COR-L47 (cell line): ENCODE data around the gene AGAP3.

Source experiments
- DNase-seq: peaks from one replicate; lab custom pipeline; 2025; lab: John Stamatoyannopoulos, UW

AGAP3 gene

GRCh38 chr7:151137076-151137675 is 50.9 kb downstream of the AGAP3 start:
- DNase-seq = no peak

DNA sequence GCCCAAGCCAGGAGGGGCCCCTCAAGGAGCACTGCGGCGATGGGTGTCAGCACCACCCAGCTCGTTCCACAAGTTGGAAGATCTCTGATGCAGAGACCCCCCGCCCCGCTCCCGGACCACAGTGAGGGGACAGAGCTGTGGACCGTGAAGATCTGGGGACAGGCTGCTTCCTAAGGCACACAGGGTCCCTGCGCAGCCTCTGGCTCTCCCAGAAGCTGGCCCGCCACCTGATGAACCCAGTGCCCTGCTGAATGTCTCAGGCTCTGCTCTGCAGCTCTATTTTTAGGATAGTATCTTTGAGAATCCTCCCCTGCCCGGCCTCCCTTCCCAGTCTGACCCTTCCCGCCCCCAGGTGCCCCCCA is 51.5 kb downstream of the AGAP3 start:
- no peak for DNase-seq

- DNase-seq = no peak
Measured at GRCh38 chr7:151138153-151138851, 52.0 kb downstream of the AGAP3 start.

GRCh38 chr7:151139071-151139790 is 53.0 kb downstream of the AGAP3 start:
- no peak for DNase-seq

GRCh38 chr7:151139791-151140190 is 53.5 kb downstream of the AGAP3 start:
- DNase-seq = no peak

GRCh38 chr7:151140826-151141225 is 54.6 kb downstream of the AGAP3 start:
- no peak for DNase-seq

GRCh38 chr7:151141311-151141854 is 55.1 kb downstream of the AGAP3 start:
- DNase-seq = no peak

GRCh38 chr7:151141855-151142685 is 55.8 kb downstream of the AGAP3 start:
- DNase-seq = no peak

- no peak for DNase-seq
Measured at GRCh38 chr7:151142686-151143040, 56.4 kb downstream of the AGAP3 start.

GRCh38 chr7:151143261-151144015 is 57.2 kb downstream of the AGAP3 start:
- DNase-seq = no peak

GRCh38 chr7:151144387-151144786 is 58.1 kb downstream of the AGAP3 start:
- DNase-seq = no peak

GRCh38 chr7:151146761-151147160 is 60.5 kb downstream of the AGAP3 start:
- DNase-seq = no peak

- DNase-seq = no peak
Measured at GRCh38 chr7:151148319-151149259, 62.3 kb downstream of the AGAP3 start.

GRCh38 chr7:151150388-151150787 is 64.1 kb downstream of the AGAP3 start:
- DNase-seq = no peak

DNA sequence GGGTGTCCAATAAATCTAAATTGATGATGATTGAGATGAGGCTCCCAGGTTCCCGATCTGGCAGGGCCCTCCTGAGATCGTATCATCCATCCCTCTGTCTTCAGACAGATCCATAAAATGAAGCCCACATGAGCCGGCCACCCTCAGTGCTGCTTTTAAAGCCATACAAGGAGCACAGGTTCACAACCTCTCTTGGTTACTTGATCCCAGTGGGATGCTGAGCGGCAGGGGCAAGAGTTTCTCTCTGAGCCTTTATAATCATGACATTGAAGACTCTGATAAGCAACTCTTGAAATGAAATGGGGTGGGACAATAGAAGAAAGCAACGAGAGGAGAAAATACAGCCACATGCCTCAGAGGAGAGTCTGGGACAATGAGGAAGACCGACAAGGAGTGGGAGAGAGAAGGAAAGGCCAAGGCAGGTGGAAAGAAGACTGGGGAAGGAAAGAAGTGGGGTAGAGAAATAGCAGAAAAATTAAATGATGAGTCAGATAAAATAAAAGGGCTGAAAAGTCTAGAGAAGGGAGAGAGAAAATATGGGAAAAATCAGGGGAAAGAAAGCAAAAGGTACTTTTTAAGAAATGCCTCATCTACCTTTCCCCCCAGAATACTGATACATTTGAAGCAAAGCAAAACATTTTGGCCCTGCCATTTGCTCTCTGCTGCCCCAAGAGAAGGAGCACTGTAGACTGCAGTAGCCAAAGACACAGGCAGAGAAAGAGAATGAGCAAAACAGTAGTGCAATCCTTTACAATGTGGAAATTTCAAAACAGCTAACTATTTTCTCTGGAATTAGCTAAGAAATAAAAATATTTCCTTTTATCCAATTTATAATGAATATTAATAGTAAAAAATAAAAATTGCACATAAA is 66.6 kb downstream of the AGAP3 start:
- no peak for DNase-seq

GRCh38 chr7:151157645-151158329 is 71.5 kb downstream of the AGAP3 start:
- no peak for DNase-seq

DNA sequence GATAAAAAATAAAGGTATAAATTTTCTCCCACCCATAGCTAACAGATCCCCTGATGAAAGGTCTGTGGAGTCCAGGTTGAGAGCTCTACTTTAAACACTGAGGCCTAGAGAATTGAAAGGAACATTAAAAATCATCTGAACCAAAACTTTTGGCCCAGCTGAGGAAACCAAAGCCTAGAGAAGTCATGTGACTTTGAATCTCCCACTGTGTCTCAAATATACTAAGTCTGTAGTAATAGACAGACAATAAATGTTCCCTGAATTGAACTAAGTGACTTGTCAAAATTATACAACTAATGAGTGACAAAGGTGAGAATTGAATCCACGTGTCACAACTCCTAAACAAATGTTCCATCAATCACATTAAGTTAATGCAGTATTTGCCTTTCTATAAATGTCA is 75.5 kb downstream of the AGAP3 start:
- no peak for DNase-seq

DNA sequence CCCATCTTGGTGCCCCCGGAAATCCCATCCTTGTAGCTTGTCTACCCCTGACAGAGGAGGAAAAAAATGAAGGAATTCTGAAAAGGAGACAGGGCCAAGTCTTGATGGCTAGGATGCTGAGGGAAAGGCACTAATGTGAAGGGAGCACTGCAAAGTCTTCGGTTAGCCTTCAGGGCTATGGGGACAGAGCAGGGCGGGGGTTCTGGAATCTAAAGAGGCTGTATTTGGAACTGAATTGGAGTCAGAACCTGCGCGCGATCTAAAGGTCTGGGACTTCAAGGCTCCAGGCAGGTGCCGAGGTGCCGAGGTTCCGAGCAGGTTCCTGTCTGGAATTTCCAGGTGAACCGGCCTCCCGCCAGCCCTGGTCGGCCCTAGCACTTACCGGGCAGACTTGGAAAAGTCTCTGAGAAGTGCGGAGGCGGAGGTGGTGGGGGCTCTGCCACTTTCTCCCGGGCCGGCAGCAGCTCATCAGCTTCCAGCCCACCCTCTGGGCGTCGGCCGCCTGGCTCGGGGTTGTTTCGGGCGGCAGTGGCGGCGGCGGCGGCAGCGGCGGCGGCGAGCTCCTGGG is 80.4 kb downstream of the AGAP3 start:
- no peak for DNase-seq
